Umbilical cord (tissue), 2 donors: ENCODE data around the gene EIF4E1B. TPM values are rescaled to one million over a fixed set of nuclear protein-coding genes. Genes with fewer than 3 reads are reported as not detected.

ENCODE experiments used
- DNase-seq: peaks from one replicate; pipeline ENCODE4 v3.0.0-alpha.2; 2015; ENCODE audit warnings: low spot score
- total RNA-seq: library from RNA; depleted of rRNA; stranded (reverse); fragments of >200 nt; gene quantifications from one replicate; pipeline ENCODE4 v1.2.3, GENCODE V29; 2014; ENCODE audit warnings: low replicate concordance; ENCODE audit not compliant: insufficient read depth

The EIF4E1B gene
- total RNA-seq, 1 donor from 2014 or later, result 5.3 TPM

DNA sequence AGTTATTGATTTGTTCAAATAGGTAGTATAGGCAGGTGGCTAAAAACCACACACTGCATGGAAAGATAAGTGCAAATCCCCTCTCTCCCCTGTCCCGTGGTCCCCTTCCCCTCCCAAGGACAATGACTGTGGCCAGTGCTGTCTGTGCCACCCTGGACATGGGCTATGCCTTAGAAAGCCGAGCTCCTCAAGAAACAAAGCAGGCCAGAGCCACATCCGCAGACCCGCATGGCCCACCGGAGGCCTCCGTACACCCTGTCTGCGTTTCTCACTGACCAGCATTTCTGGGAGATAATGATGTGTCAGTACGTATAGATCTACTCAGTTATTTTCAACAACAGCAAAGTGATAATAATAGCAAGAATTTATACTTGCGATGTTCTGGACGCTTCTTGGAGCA, 33.1 kb downstream of the EIF4E1B start:
- DNase-seq, result no peak

GRCh38 chr5:176664479-176664878, 34.0 kb downstream of the EIF4E1B start:
- DNase-seq, result no peak

- DNase-seq, result no peak
These were observed 34.4 kb downstream of the EIF4E1B start for GRCh38 chr5:176664886-176665285.

- DNase-seq, result no peak
These were observed 35.0 kb downstream of the EIF4E1B start for GRCh38 chr5:176665517-176665916.

GRCh38 chr5:176667637-176668036, 37.2 kb downstream of the EIF4E1B start:
- no peak for DNase-seq

GRCh38 chr5:176670449-176670848, 40.0 kb downstream of the EIF4E1B start:
- no peak for DNase-seq

DNA sequence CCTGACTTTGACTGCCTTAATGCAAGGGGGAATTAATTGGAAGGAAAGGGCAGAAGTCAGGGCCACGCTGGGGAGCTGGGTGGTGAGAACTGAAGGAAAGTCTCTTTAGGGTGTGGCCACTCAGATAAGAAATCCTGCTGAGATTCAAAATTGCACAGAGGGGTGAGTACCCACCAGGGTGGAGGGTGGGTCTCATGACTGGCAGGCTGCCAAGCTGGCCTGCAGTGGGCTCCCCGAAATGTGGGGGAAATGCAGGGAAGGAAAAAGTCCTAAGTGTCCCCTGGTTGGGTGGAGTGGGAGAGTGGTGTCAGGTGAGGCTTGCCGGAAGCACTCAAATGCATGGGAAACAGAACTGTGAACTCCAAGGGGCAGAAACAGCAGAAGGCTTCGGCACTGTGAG, 40.9 kb downstream of the EIF4E1B start:
- no peak for DNase-seq

GRCh38 chr5:176671890-176672747, 41.6 kb downstream of the EIF4E1B start:
- DNase-seq, result no peak

DNA sequence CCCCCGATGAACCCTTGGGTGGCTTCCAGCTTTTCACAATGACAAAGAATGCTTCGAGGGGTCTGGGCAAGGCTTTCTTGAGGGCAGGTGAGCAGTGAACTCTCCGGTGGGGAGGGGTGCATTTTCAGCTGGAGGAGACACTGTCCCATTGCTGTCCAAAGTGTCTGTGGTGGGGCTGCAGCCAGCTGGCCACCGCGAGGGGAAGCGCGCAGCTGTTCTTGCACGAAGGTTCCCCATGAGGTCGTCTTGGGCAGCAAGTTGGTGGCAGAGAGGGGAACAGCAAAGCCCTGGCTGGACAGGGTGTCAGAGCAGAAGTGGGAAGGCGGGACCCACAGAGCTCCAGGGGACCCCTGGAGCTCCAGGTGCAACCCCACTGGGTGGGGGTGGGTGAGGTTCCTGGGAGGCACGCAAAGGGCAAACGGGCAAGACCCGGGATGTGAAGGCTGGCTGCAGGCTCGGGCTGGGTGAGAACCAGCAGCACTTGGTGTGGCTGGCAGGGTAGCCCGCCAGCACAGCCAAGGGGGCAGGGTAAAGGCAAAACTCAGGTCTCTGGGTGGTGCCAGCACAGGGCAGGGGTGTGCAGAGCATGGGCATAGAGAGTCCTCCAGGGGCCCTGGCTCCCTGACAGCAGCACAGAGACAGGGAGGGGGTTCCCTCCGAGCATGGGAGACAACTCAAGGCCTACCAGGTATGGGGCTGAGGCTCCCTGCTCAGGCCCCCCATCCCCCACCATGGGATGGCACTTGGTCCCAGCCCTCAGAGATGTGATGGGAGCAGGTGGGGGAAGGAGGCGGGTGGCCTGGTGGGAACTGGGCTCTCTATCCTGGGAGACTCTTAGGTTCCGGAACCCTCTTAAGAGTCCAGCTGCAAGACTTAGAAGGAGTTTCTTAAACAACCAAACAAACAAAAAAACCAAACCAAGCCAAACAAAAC, 43.4 kb downstream of the EIF4E1B start:
- DNase-seq, result no peak

DNA sequence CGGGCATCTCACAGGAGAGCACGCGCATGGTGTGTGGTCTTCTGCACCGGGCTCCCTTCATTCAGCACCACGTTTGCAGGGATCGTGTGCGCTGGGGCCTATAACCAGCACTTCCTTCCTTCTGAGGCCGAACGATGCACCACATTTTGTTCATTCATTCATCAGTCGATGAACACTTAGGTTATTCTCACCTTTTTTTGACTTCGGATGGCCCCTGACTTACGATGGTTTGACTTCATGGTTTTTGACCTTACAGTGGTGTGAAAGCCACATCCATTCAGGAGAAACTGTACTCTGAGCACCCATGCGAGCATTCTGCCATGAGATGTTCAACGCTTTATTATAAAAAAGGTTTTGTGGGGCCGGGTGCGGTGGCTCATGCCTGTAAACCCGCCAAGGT, 44.3 kb downstream of the EIF4E1B start:
- DNase-seq, result no peak

DNA sequence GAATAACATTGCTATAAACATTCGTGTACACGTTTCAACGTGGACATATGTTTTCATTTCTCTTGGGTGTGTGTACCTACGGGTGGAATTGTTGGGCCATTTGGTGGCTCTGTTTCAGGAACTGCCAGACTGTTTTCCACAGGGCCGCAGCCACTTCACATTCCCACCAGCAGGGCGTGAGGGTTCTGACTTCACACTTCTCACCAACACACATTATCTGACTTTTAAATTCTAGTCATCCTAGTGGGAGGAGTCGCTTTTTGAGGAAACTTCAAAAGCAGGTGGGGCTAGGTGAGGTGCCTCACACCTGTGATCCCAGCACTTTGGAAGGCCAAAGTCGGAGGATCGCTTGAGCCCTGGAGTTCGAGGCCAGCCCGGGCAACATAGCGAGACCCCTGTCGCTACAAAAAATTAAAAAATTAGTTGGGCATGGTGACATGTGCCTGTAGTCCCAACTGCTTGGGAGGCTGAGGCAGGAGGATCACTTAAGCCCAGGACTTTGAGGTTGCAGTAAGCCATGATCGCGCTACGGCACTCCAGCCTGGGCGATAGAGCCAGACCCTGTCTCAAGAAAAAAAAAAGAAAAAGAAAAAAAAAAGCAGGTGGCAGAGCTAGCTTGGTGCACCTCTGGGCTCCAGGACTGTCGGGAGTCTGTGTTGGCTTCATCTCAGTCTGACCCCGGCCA, 45.3 kb downstream of the EIF4E1B start:
- no peak for DNase-seq

DNA sequence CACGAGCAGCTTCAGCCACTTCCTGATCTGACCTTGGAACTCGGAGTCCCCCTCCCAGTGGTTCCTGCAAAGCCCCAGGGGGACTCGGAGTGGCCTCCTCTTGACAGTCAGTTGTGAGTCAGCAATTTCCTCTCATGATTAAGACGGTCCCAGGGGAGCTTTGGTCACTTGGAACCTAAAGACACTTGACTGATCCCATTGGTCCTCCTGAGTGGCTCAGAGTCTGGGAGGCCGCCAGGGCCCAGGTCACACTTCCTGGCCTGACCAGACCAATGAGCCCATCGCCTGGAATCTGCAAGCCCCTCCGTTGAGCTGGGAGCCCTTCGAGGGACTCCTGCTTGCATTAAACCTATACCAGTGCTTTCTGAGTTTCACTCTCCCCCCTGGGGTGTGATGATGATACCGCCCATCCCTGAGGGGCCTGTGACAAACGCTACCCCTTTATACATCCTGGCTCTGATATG, 45.9 kb downstream of the EIF4E1B start:
- DNase-seq, result no peak

GRCh38 chr5:176677209-176677939, 46.9 kb downstream of the EIF4E1B start:
- DNase-seq, result no peak

GRCh38 chr5:176678584-176678983, 48.1 kb downstream of the EIF4E1B start:
- DNase-seq, result no peak

DNA sequence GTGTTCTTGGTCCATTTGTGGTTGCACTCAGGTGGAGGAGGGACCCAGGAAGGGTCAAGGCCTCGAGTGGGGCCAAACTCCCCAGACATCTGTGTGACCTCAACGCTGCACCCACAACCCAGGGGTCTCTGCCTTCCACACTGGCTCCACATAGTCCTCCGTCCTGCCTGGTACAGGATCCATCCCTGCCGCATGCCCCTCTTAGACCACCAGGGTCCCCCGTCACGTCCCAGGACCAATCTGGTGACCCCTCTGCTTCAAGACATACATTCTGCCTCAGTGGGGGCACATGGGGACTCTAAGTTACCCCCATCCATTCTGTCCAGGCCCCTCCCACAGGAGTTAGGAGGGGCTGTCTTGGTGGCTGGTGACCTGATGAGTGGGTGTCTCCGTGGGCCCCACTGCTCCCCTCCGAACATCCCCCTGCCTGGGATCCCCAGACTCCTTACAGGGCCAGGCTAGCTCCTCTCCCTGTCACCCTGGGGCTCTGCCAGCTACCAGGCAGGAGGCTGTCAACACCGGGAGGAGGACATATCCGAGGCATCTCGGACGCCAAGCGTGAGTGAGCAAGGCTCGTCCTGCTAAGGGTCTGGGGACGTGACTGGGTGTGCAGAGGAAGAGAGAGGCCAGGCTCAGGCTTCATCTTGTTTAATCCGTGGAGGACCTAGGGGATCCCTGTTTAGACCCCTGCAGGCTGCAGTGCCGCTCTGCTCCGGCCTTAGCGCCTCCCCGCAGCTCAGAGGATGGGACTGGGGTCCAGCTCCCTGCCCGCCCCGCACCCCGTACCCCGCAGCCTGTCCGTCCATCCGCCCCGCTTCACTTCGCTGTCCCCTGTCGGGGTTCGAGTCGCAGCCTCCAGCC, 49.1 kb downstream of the EIF4E1B start:
- no peak for DNase-seq

DNA sequence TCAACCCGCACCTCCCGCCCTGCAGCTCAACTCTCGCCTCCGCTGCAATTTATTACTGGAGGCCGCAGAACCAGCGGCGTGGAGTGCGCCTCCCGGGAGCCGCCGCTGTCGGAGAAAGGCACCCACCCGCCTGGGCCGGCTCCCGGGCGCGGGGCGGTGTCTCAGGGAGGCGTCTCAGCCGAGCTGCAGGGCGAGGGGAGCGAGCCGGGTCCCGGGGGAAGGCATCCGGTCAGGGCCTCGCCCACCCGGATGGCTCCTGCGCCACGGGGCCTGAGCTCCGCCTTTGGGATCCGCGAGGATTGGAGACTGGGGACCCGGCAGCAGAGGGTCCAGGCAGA, 49.7 kb downstream of the EIF4E1B start:
- DNase-seq, result no peak

DNA sequence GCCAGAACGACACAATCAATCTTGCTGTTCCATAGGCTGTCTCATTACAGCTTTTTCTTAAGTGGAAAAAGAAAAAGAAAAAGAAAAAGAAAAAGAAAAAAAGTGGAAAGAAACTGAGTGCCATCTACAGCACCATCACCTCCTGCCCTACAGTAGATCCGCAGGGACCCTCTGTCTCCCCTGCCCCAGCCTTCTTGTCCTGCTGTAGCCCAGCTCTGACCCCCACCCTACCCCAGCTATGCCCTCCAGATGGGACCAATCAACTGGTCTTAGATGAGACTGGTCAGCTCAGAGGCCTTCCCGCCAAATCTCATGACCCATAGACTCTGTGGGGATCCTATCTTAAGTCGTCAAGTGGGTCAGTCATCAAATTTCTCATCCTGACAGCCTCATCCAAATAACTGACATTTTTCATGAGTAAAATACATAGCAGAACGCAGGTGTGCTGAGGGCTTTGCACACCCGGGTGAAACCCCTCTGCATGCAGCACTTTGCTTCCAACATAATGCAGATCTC, 51.6 kb downstream of the EIF4E1B start:
- DNase-seq, result no peak

GRCh38 chr5:176685010-176685409, 54.5 kb downstream of the EIF4E1B start:
- DNase-seq, result no peak

GRCh38 chr5:176687247-176687646, 56.8 kb downstream of the EIF4E1B start:
- DNase-seq, result no peak

DNA sequence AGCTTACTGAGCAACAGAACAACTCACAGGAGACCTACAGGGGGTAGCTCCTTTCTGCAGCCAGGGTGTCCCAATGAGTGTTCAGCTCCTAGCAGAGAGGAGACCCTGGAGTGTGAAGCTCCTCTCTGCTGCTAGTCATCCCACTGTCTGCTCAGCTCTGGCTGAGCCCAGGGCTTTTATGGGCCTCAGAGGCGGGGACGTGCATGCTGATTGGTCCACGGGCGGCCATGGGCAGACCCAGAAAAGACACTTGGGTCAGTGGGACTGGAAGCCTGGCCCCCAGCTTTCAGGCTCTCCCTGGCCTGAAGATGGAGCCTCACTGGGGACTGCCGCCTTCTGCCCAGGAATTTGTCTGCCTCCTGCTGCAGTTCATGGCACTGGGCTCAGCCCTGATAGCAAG, 57.4 kb downstream of the EIF4E1B start:
- no peak for DNase-seq
